IPS DF 19.7 (cell line): ENCODE measurements around the gene HSDL1.
"Not testable (repeated sequence)": the region's sequence is repeated elsewhere in the genome, so short reads cannot be mapped to it uniquely, and the experiment has no call there.

Experiments used
- DNase-seq: peaks from one replicate; pipeline ENCODE4 v3.0.0-alpha.2; 2013; ENCODE audit warnings: low read depth, low spot score

Gene HSDL1

DNA sequence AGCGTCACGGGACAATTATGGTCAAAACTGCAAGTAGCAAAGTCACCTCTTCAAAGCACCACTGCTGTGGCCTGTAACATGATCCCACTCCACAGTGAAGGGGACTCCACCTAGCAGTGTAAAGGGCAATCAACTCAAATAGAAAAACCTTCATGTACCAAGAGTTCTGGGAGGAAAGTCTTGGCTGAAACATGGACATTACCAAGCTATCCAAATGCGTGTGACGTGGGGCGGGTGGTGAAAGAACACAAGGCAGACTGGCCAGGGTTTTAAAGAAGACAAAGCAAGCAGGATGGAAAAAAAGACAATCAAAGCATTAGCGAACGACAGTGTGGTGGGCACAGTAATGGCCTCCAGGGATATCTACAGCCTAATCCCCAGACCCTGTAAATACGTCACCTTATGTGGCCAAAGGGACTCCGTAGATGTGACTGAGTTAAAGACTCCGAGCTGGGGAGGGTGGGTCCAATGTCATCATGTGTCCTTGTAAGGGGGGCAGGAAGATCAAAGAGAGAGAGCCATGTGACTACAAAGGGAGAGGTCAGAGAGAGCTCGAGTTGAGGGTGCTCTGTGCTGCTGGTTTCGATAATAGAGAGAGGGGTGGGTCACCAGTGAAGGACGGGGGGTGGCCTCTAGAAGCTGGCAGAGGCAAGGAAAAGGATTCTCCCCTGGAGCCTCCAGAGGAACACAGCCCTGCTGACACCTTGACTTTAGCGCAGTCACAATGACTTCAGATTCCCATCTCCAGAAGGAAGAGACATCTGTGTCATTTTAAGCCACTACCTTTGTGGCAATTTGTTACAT lies 6.0 kb downstream of the HSDL1 start:
- DNase-seq = no peak

DNA sequence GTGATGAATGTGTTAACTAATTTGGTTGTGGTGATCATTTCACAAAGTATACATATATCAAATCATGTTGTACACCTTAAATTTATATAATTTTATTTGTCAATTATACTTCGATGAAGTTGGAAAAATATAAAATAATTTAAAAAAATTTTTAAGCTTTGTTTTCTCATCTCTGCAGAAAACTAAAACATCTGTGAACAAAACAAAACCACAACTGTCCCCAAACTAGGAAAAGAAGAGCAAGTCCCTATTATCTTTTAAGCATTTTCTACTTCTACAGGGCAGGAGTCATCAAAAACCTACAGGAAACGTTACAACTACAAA lies 6.5 kb downstream of the HSDL1 start:
- DNase-seq = no peak

GRCh38 chr16:84137769-84138357 lies 7.1 kb downstream of the HSDL1 start:
- DNase-seq = no peak

GRCh38 chr16:84137287-84137686 lies 7.7 kb downstream of the HSDL1 start:
- no peak for DNase-seq

- DNase-seq = no peak
Measured at GRCh38 chr16:84136331-84137125, 8.4 kb downstream of the HSDL1 start.

DNA sequence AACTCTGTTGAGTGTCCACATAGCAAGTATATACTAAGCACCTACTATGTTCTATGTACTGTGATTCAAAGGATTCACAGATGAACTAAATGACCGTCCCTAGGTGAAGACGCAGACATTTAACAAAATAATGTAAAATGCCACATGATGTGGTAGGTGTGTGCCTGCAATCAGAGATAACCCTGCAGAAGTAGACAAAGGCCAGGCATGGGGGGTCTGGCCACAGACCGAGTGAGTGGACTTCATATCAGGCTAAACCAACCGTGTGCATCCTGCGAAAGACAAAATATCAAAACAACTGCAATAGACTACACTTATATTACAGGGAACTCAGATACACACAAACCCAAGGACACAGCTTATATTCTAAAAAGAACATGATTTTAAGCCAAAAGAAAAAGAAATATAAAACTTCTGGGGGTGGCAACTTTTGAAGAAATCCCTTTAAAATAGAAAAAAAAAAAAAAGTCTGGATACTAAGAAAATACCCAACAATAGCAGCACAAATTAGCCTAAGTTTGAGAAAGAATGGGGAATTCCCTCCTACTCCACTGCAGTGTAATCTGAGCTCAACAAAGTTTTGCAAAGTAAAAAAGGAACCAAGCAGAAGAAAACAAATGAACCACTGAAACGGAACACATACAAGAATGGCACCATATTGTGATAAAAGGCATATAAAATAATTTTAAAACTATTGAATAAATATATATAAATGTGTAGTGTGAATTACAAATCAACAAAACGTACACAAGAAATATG lies 12.3 kb downstream of the HSDL1 start:
- DNase-seq = no peak

DNA sequence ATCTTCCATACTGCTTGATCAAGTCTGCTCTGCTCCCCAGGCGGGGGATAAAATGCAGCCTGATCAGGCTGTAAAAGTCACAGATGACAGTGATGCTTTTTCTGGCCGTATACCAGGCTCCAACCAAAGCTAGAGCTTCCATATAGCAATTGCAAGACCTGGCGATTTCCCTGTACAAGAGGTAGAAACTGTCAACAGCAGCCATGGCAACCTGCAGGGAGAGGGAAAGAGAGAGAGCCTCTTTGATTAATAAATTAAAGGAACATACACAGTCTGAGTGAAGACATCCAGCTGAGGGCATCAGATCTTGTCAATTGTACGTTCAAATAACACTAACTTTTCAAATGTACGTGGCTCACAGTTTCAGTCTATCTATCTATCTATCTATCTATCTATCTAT lies 13.9 kb downstream of the HSDL1 start:
- DNase-seq = no peak

DNA sequence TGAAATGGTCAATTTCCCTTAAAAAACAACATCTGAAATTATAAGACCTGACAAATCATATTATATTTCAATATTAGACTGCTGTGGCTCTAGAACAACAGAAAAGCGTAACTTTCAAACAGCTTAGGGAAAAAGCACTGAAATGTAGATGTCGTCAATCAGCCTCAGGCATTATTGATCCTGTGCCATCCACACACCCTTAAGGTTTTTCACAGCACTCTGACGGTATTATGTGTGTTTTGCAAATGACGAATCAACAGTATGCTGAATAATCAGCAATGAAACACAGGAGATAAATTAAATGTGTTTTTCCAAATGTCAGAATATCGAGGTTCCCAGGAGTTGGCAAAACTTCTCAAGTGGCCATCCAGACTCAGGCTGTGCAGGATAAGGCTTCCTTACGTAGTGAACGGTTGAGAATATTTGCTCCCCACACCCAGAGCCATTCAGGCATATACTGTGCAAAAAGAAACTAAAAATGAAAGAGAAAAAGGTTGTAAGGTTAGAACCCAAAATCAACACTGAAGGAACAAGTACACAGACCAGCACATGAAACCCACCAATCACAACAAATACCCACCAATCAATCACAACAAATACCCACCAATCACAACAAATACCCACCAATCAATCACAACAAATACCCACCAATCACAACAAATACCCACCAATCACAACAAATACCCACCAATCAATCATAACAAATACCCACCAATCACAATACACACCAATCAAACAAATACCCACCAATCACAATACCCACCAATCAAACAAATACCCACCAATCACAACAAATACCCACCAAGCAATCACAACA lies 20.5 kb downstream of the HSDL1 start:
- DNase-seq = no peak

- DNase-seq = no peak
Measured at GRCh38 chr16:84121007-84121406, 24.0 kb downstream of the HSDL1 start.

DNA sequence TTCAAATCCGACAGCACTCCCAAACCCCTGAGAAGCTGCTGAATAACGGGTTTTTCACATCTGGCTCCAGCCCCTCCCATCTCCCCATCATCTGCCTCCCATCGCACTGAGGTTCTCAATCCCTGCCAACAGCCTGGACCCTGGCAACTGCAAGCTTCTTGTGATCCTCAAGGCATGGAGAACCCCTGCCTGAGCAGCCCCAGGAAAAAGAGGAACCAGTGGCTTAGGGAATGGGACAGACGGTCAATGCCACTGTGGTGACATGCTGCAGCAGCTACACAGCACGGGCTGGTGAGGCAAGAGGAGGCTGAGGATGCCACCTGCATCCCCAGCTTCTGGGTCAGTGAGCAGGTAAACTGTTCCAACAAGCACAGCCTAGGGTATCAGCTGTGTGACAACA lies 25.0 kb downstream of the HSDL1 start:
- no peak for DNase-seq

GRCh38 chr16:84119368-84119767 lies 25.6 kb downstream of the HSDL1 start:
- DNase-seq = no peak

- not testable (repeated sequence) for DNase-seq
Measured at GRCh38 chr16:84118315-84118714, 26.7 kb downstream of the HSDL1 start.

DNA sequence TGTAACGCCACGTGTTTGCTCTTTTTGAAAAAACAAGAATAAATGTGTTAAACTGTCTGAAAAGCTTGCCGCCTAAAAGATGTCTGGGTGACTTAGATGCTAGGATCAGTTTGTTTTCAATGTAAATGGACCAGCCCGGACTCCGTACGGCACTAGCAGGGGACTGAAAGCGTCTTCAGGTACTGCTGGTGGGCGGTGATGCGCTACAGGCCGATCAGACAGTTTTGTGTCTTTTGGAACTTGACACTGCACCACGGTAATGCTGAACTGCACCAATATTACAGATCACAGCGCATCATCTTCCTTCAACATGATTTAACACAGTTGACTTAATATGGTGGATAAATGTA lies 27.5 kb downstream of the HSDL1 start:
- no peak for DNase-seq

DNA sequence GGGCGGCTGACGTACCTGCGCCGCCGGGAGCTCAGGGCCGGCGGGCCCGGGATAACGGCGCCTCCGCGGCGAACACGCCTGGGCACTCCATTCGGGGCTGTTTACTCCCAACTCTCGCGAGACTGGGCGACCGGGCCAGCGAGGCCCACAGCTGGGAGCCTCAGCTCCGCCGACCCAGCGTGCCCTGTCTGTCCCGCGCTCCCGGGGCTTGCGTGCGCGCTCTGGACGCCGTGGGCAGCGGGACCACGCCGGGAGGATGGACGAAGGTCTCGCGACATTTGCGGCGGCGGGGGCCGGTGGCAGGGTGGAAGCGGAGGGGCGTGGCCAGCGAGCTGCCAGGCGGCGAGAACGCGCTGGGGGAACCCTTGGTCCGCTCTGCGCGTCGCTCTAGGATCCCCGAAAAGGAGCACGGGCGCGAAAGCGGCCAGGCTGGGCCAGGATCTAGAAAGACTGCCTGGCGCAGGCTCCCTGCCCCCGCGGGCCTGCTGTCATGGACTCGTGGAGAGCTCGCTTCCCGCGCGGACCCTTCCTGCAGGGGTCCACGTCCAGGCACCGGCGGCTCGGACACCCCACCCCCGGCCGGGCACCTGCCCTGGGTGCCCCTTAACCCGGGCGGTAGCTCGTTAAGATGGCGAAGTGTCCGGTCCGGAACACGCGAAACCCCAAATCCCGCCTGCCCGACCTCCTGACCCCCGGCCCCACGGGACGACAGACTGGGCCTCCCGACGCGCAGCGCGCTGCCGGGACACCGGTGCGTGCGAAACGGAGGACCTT lies 28.1 kb downstream of the HSDL1 start, which contains the start of gene MBTPS1:
Gene MBTPS1, minus strand, starts transcription at position 223 of the 774 bp plus-strand sequence. CDS start 15,159 bp downstream, outside the sequence.
- peak; percentile 83 for DNase-seq

GRCh38 chr16:84115919-84116719 lies 28.9 kb downstream of the HSDL1 start:
- no peak for DNase-seq

- DNase-seq = not testable (repeated sequence)
Measured at GRCh38 chr16:84111949-84112348, 33.0 kb downstream of the HSDL1 start.

DNA sequence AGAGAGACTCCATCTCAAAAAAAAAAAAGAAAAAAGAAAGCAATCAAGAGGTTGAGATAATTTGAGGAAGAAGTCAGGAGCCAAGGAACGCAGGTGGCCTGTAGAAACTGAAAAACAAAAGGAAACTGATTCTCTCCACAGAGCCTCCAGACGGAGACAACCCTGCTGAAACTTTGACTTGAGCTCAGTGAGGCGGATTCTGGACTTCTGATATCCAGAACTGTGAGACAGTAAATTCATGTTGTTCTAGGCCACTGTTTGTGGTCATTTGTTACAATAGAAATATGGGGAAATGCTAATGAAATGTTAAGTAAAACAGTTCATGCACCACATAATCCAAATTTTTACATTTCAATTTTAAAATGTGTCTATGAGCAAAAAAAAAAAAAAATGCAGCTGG lies 33.5 kb downstream of the HSDL1 start:
- DNase-seq = no peak

DNA sequence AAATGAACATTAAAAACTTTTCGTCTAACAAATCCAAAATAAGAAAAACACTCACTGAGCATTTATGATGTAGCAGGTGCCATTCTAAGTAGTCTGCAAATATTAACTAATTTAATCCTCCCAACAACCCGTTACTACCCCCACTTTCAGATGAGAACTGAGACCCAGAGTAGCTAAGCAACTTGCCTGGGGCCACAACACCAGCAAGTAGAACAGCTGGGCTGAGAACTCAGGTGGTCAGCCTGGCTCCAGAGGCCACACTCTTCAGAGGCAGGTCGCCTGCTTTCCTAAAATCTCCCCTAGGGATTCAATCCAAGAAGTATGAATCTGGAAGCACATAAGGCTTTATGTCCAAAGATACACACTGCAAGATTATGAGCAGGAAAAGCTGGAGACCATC lies 34.5 kb downstream of the HSDL1 start:
- DNase-seq = no peak

- DNase-seq = no peak
Measured at GRCh38 chr16:84109598-84110335, 35.2 kb downstream of the HSDL1 start.
